ENCODE data around the gene RUFY3. TPM values are rescaled to one million over a fixed set of nuclear protein-coding genes. Genes with fewer than 3 reads are reported as not detected.

The RUFY3 gene
- total RNA-seq, 1 donor from 2014 or later: 80.9 TPM

DNA sequence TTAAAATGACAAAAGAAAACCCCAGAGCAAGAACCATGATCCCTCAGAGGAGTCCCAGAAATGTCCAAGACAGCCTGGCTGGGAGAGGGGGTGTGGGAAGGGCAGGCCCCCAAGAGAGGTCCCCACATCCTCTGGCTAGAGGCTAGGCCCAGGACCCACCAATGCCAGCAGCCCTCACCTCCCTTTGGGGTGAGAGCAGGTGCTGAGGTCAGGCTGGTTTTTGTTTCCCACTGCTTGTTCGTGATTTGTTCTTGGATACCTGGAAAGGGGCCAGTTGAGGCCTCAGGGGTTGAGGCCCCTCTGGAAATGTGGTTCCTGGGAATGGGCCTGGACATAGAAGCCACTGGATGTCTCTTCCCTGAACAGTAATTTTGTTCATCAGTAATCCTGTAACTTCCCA lies 120.2 kb downstream of the RUFY3 start:
- peak overlapping the region; percentile 82 for H2AFZ ChIP-seq (replicated peaks)
- TF ChIP-seq EZH2 (IDR thresholded peaks at IDR 0.05) (no peak), CTCF (IDR thresholded peaks at IDR 0.05) (no peak), EZH2phosphoT487 (IDR thresholded peaks at IDR 0.05) (no peak)
- H3K36me3 Mint-ChIP-seq: peaks cover 3% of the 10 kb centered on the region
- no peak overlapping the region for H3K4me3 Mint-ChIP-seq
- peaks cover 4% of the 10 kb centered on the region for H3K4me1 ChIP-seq
- no peaks in the 10 kb centered on the region for H3K9me3 Mint-ChIP-seq
- H3K27ac Mint-ChIP-seq: peak overlapping the region; percentile 21
- no peak for DNase-seq (ENCODE audit: low spot score)
- peaks cover 6% of the 10 kb centered on the region for H3K4me1 Mint-ChIP-seq
- no peaks in the 10 kb centered on the region for H3K27me3 ChIP-seq
- H3F3A ChIP-seq (ENCODE audit: low read depth): peaks cover 10% of the 10 kb centered on the region
- peaks cover 15% of the 10 kb centered on the region for H4K20me1 ChIP-seq (ENCODE audit: low read depth)
- no peak overlapping the region for H3K27ac ChIP-seq
- no peaks in the 10 kb centered on the region for H3K9me3 ChIP-seq (ENCODE audit: low read depth)
- peaks cover 4% of the 10 kb centered on the region for H3K27me3 Mint-ChIP-seq (ENCODE audit: insufficient read depth, low read depth)
- H3K36me3 ChIP-seq: no peaks in the 10 kb centered on the region
- no peak overlapping the region for H3K4me2 ChIP-seq
- no peak overlapping the region for H3K4me3 ChIP-seq
- H3K79me2 ChIP-seq (ENCODE audit: low read depth): peaks cover 26% of the 10 kb centered on the region
- no peak overlapping the region for H3K9ac ChIP-seq

GRCh38 chr4:70842761-70843435 lies 121.1 kb downstream of the RUFY3 start:
- Histone ChIP-seq H3K4me2 (no peak overlapping the region), H4K20me1 (ENCODE audit: low read depth) (peaks cover 8% of the 10 kb centered on the region), H2AFZ (replicated peaks) (no peak overlapping the region), H3K36me3 (no peaks in the 10 kb centered on the region), H3K4me3 (no peak overlapping the region), H3K4me1 (peaks cover 4% of the 10 kb centered on the region), H3F3A (ENCODE audit: low read depth) (peaks cover 10% of the 10 kb centered on the region), H3K27me3 (no peaks in the 10 kb centered on the region), H3K9me3 (ENCODE audit: low read depth) (no peaks in the 10 kb centered on the region), H3K79me2 (ENCODE audit: low read depth) (peaks cover 17% of the 10 kb centered on the region), H3K27ac (no peak overlapping the region), H3K9ac (no peak overlapping the region)
- DNase-seq (ENCODE audit: low spot score): no peak
- peaks cover 4% of the 10 kb centered on the region for H3K27me3 Mint-ChIP-seq (ENCODE audit: insufficient read depth, low read depth)
- H3K4me1 Mint-ChIP-seq: peaks cover 5% of the 10 kb centered on the region
- H3K4me3 Mint-ChIP-seq: no peak overlapping the region
- TF ChIP-seq EZH2phosphoT487 (IDR thresholded peaks at IDR 0.05) (no peak), CTCF (IDR thresholded peaks at IDR 0.05) (no peak)
- no peaks in the 10 kb centered on the region for H3K9me3 Mint-ChIP-seq
- H3K36me3 Mint-ChIP-seq: peaks cover 3% of the 10 kb centered on the region
- H3K27ac Mint-ChIP-seq: no peak overlapping the region

DNA sequence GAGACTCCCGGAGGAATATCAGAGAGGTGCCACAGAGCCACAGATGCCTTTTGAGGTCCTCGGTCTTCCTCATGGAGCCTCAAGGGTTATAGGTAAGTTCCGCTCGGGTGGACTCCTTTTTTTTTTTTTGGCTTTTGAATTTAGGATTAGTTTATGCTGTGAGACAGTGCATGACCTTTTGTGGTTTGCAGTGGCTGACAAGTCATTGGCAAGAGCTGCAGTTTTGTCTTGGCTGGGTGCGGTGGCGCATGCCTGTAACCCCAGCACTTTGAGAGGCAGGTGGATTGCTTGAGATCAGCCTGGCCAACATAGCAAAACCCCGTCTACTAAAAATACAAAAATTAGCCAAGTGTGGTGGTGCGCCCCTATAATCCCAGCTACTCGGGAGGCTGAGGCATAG lies 122.4 kb downstream of the RUFY3 start:
- no peak overlapping the region for H3K27ac Mint-ChIP-seq
- H3K9me3 Mint-ChIP-seq: no peaks in the 10 kb centered on the region
- H3K4me3 Mint-ChIP-seq: no peak overlapping the region

More for the DNA sequence above, 122.4 kb downstream of the RUFY3 start:
- H3K27ac ChIP-seq: no peak overlapping the region
- Mint-ChIP-seq H3K27me3 (ENCODE audit: insufficient read depth, low read depth) (peaks cover 4% of the 10 kb centered on the region), H3K4me1 (peaks cover 2% of the 10 kb centered on the region), H3K36me3 (no peaks in the 10 kb centered on the region)
- no peak overlapping the region for H3K4me3 ChIP-seq
- no peak overlapping the region for H2AFZ ChIP-seq (replicated peaks)
- H3K36me3 ChIP-seq: no peaks in the 10 kb centered on the region
- H3K9me3 ChIP-seq (ENCODE audit: low read depth): no peaks in the 10 kb centered on the region
- no peak overlapping the region for H3K9ac ChIP-seq
- peaks cover 4% of the 10 kb centered on the region for H3K4me1 ChIP-seq
- no peak for TF ChIP-seq EZH2 (IDR thresholded peaks at IDR 0.05)
- no peak for TF ChIP-seq CTCF (IDR thresholded peaks at IDR 0.05)
- no peak for TF ChIP-seq EZH2phosphoT487 (IDR thresholded peaks at IDR 0.05)
- H3F3A ChIP-seq (ENCODE audit: low read depth): peaks cover 10% of the 10 kb centered on the region
- H3K79me2 ChIP-seq (ENCODE audit: low read depth): peaks cover 4% of the 10 kb centered on the region
- no peaks in the 10 kb centered on the region for H3K27me3 ChIP-seq
- DNase-seq (ENCODE audit: low spot score): no peak
- no peaks in the 10 kb centered on the region for H4K20me1 ChIP-seq (ENCODE audit: low read depth)
- no peak overlapping the region for H3K4me2 ChIP-seq
